T-cell (primary cell): ENCODE measurements around the gene HADHB. TPM values are rescaled to one million over a fixed set of nuclear protein-coding genes. Genes with fewer than 3 reads are reported as not detected.
"Not testable (repeated sequence)": the region's sequence is repeated elsewhere in the genome, so short reads cannot be mapped to it uniquely, and the experiment has no call there.

Experiments
- ATAC-seq, 4 experiments: fragments of 200-7000 bp in 3 of 4; fragments of 150-1000 bp in 1 of 4; cut with Tn5 transposase; replicated peaks in 1 of 4; 1 replicate in 3 of 4; 2 replicates in 1 of 4; pipeline ENCODE4 v1.10.0; 2021; ENCODE audit warnings: moderate library complexity in 3 of 4, mild to moderate bottlenecking in 2 of 4, moderate number of reproducible peaks in 1 of 4
- CTCF ChIA-PET, 2 donors: fragments of 300-600 bp; sonication (Branson Sonifier 250); formaldehyde crosslinking; loops; one replicate each; lab custom pipeline; 2022; ENCODE audit warnings: antibody characterized with exemption in 2 of 2; lab: Charles Lee
- POLR2A ChIA-PET, 2 donors: fragments of 300-600 bp; sonication (Branson Sonifier 250); formaldehyde crosslinking; loops; one replicate each; lab custom pipeline; 2022; ENCODE audit warnings: antibody characterized with exemption in 2 of 2; lab: Charles Lee
- DNase-seq, 35 experiments: peaks; one replicate each; pipeline versions ENCODE4 v3.0.0 to v3.0.0-alpha.2; 2013 to 2023
- H3K27ac ChIP-seq: one replicate; pipeline ENCODE4 v1.5.1; 2013; ENCODE audit warnings: low read length
- H3K27me3 ChIP-seq, 2 experiments: replicated peaks in 1 of 2; 1 replicate in 1 of 2; 2 replicates in 1 of 2; pipeline versions ENCODE4 v1.6.1 to v1.7.0; 2013; ENCODE audit warnings: low read length in 1 of 2, mixed read lengths in 1 of 2; ENCODE audit not compliant: control insufficient read depth in 2 of 2, insufficient read depth in 2 of 2; ENCODE audit errors: extremely low read depth in 1 of 2
- H3K36me3 ChIP-seq, 2 donors: 1 replicate in 1 of 2; 2 replicates in 1 of 2; pipeline versions ENCODE4 v1.6.1 to v1.7.0; 2013; ENCODE audit warnings: low read length in 1 of 2; ENCODE audit not compliant: control insufficient read depth in 2 of 2, insufficient read depth in 1 of 2; ENCODE audit errors: extremely low read depth in 1 of 2
- H3K4me1 ChIP-seq, 2 experiments: 1 replicate in 1 of 2; 2 replicates in 1 of 2; pipeline versions ENCODE4 v1.6.1 to v1.7.0; 2013; ENCODE audit warnings: low read length in 2 of 2, mixed read lengths in 1 of 2; ENCODE audit not compliant: insufficient read depth in 2 of 2, control insufficient read depth in 1 of 2; ENCODE audit errors: extremely low read depth in 1 of 2
- H3K4me3 ChIP-seq, 2 donors: 1 replicate in 1 of 2; 2 replicates in 1 of 2; pipeline versions ENCODE4 v1.5.1 to v1.7.0; 2013; ENCODE audit warnings: mild to moderate bottlenecking in 2 of 2, low read length in 1 of 2, moderate library complexity in 1 of 2; ENCODE audit not compliant: control insufficient read depth in 1 of 2; ENCODE audit errors: extremely low read depth in 1 of 2
- H3K9me3 ChIP-seq: 2 replicates; pipeline ENCODE4 v1.7.0; 2013
- H3K27ac Mint-ChIP-seq, 2 donors: one replicate each; pipeline ENCODE4 v1.8.0; 2020 to 2021; ENCODE audit warnings: mild to moderate bottlenecking in 2 of 2, mixed read lengths in 2 of 2
- H3K27me3 Mint-ChIP-seq, 2 donors: one replicate each; pipeline ENCODE4 v1.8.0; 2021 to 2022; ENCODE audit warnings: mixed read lengths in 2 of 2
- H3K36me3 Mint-ChIP-seq: one replicate; pipeline ENCODE4 v1.8.0; 2021; ENCODE audit warnings: mixed read lengths
- H3K4me1 Mint-ChIP-seq, 3 donors: one replicate each; pipeline ENCODE4 v1.8.0; 2020 to 2022; ENCODE audit warnings: mixed read lengths in 3 of 3, mild to moderate bottlenecking in 1 of 3
- H3K4me3 Mint-ChIP-seq, 3 donors: one replicate each; pipeline ENCODE4 v1.8.0; 2020 to 2022; ENCODE audit warnings: mild to moderate bottlenecking in 3 of 3, mixed read lengths in 3 of 3, moderate library complexity in 3 of 3
- H3K9me3 Mint-ChIP-seq, 3 donors: one replicate each; pipeline ENCODE4 v1.8.0; 2020 to 2022; ENCODE audit warnings: mixed read lengths in 3 of 3
- WGBS: methylation state at CpG from one replicate; pipeline ENCODE4 v1.1.5; 2013; ENCODE audit warnings: missing lambda C conversion rate; ENCODE audit not compliant: insufficient coverage; 5-methylcytosine and 5-hydroxymethylcytosine counted together
- total RNA-seq, 35 experiments: library from RNA in 6 of 35; stranded (reverse) in 6 of 35; fragments of 120-200 nt in 1 of 35; gene quantifications; one replicate each; pipeline versions ENCODE4 v1.2.1 to v1.2.4 and lab custom pipeline; 2013 to 2026

The HADHB gene
- total RNA-seq, 5 donors from 2014 or later (not counting 1 experiment from before 2014, with no cell fraction given), result 44.4 to 62.9 (median 54.3) TPM

DNA sequence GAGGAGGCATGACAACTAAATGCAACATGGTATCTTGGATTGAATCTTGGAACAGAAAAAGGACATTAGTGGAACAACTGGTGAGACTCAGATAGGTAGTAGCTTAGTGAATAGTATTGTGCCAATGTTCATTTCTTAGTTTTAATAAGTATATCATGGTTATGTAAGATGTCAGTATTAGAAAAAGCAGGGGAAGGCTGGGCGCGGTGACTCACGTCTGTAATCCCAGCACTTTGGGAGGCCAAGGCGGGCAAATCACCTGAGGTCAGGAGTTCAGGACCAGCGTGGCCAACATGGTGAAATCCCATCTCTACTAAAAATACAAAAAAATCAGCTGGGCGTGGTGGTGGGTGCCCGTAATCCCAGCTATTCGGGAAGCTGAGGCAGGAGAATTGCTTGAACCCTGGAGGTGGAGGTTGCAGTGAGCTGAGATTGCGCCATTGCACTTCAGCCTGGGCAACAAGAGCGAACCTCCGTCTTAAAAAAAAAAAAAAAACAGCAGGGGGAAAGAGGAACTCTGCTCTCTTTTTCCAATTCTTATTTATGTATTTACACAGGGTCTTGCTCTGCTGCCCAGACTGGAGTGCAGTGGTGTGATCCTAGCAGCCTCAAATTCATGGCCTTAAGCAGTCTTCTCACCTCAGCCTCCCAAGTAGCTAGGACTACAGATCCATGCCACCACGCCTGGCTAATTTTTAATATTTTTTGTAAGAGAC lies 24.1 kb downstream of the HADHB start:
- H3K4me1 ChIP-seq, H3K4me1 Mint-ChIP-seq, DNase-seq, H3K27me3 ChIP-seq, H3K27ac ChIP-seq, H3K9me3 ChIP-seq, H3K4me3 ChIP-seq, POLR2A ChIA-PET, H3K9me3 Mint-ChIP-seq, H3K27me3 Mint-ChIP-seq, H3K4me3 Mint-ChIP-seq, ATAC-seq: not testable (repeated sequence)
- WGBS, result no CpG with 5 or more reads among the region's 12 CpGs
- H3K36me3 Mint-ChIP-seq, result peaks cover 26% of the 10 kb centered on the region
- CTCF ChIA-PET, result interaction anchor here in 1 of 2 donors (0.6 kb wide), 1 partner anchor 50 kb away, joined by 4 read pairs; no protein-coding TSS in a partner anchor
- H3K27ac Mint-ChIP-seq, result peak overlapping the region in 1 of 2 donors; percentile 16
- H3K36me3 ChIP-seq, result peaks cover 5 to 15% of the 10 kb centered on the region in 2 donors

DNA sequence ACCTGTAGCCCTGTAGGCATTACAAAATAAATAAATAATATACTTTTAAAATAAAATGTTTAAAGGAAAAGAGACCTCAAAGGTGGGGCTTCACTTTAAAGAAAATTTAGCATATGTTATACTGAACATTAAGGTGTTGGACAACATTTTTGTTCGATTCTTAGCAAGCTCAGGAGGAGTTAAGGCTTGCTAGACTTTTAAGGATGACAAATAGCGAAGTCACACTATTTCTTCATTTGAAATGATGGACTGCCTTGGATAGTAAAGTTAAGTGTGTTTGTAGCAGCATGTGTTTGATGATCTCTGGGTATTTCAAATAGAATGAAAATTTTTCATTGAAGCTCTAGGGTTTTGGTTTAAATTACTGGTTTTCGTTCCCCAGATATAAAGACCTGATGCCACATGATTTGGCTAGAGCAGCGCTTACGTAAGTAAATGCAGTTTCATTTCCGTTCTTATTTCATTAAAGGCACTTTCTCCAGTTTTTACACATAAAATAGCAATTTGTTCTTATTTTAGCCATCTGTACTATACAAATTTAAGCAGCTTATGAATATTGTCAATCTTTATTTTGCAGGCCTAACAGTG lies 24.9 kb downstream of the HADHB start:
- Mint-ChIP-seq H3K4me1 (peaks cover 0 to 3% (median 0%) of the 10 kb centered on the region in 3 donors), H3K4me3 (no peak overlapping the region), H3K36me3 (peaks cover 27% of the 10 kb centered on the region), H3K27ac (peak overlapping the region in 1 of 2 donors; percentile 11), H3K27me3 (no peaks in the 10 kb centered on the region), H3K9me3 (no peaks in the 10 kb centered on the region)
- no peaks in the 10 kb centered on the region for H3K4me1 ChIP-seq
- CTCF ChIA-PET, result interaction anchor here in 1 of 2 donors (0.8 kb wide), 1 partner anchor 23 kb away, joined by 5 read pairs; no protein-coding TSS in a partner anchor
- no peak overlapping the region for H3K27ac ChIP-seq
- H3K36me3 ChIP-seq, result peaks cover 5 to 17% of the 10 kb centered on the region in 2 donors
- WGBS, result 90% methylated on average over 2 of the region's 6 CpGs
- H3K4me3 ChIP-seq, result no peak overlapping the region
- POLR2A ChIA-PET, result no interaction called here
- H3K9me3 ChIP-seq, result no peaks in the 10 kb centered on the region
- DNase-seq (no peak), ATAC-seq (no peak)
- H3K27me3 ChIP-seq, result no peaks in the 10 kb centered on the region

DNA sequence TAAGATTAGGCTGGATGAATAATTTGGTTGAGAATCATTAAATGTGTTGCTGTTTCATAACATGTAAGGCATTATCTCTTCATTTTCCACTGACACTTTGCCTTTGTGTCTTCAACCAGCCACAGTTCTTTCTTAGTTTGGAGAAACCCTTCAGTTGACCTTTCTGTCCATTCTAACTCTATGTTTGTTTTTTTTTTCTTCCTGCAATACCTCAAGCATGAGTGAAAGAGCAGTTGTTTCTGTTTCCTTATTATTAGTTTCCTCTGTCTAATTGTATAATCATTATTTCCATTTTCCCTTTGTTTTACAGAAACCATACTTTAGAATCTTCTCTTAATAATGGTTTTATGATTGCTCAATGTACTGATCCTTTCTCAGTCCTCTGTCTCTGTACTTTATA lies 25.6 kb downstream of the HADHB start:
- POLR2A ChIA-PET, result interaction anchor here in 1 of 2 donors (0.5 kb wide), 1 partner anchor 1095 kb away, joined by 3 read pairs; no protein-coding TSS in a partner anchor
- peaks cover 0 to 3% (median 0%) of the 10 kb centered on the region in 3 donors for H3K4me1 Mint-ChIP-seq

DNA sequence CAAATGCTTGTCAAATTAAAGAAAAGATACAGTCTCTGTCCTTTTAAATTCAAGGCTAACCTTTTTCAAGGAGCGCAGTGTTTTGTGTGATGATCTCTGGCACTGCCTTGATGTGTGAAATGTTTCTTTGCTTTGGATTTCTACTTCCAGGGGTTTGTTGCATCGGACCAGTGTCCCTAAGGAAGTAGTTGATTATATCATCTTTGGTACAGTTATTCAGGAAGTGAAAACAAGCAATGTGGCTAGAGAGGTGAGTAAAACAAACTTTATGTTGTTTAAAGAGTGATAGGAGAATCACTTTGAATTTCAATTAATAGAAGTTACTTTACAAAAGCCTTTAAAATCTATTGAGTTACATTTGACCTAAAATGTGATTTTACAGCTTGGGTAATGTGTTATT lies 28.8 kb downstream of the HADHB start:
- peaks cover 4 to 45% of the 10 kb centered on the region in 2 donors for H3K36me3 ChIP-seq
- peaks cover 37% of the 10 kb centered on the region for H3K36me3 Mint-ChIP-seq
- H3K27ac ChIP-seq, result no peak overlapping the region
- no peak overlapping the region for H3K4me3 ChIP-seq
- CTCF ChIA-PET, result interaction anchor here in 1 of 2 donors (0.6 kb wide), 1 partner anchor 54 kb away, joined by 3 read pairs; no protein-coding TSS in a partner anchor
- no peak overlapping the region for H3K4me3 Mint-ChIP-seq
- H3K27me3 Mint-ChIP-seq, result no peaks in the 10 kb centered on the region
- H3K27ac Mint-ChIP-seq, result peak overlapping the region in 1 of 2 donors; percentile 23
- peaks cover 0 to 3% (median 0%) of the 10 kb centered on the region in 3 donors for H3K4me1 Mint-ChIP-seq
- no peaks in the 10 kb centered on the region for H3K9me3 ChIP-seq
- no CpG with 5 or more reads among the region's 2 CpGs for WGBS
- H3K27me3 ChIP-seq, result no peaks in the 10 kb centered on the region
- DNase-seq (no peak), ATAC-seq (no peak)
- POLR2A ChIA-PET, result no interaction called here
- H3K4me1 ChIP-seq, result no peaks in the 10 kb centered on the region
- no peaks in the 10 kb centered on the region for H3K9me3 Mint-ChIP-seq

More for the DNA sequence above, 25.6 kb downstream of the HADHB start:
- H3K4me3 ChIP-seq, result no peak overlapping the region
- H3K27ac ChIP-seq, result no peak overlapping the region
- no peak for DNase-seq
- no peaks in the 10 kb centered on the region for H3K27me3 Mint-ChIP-seq
- H3K4me3 Mint-ChIP-seq, result no peak overlapping the region
- peaks cover 0 to 22% of the 10 kb centered on the region in 2 donors for H3K36me3 ChIP-seq
- H3K36me3 Mint-ChIP-seq, result peaks cover 31% of the 10 kb centered on the region
- CTCF ChIA-PET, result interaction anchor here in 1 of 2 donors (0.6 to 0.8 kb wide), 3 partner anchors 24 to 1989 kb away, joined by 3 to 5 read pairs (median 4); no protein-coding TSS in a partner anchor
- ATAC-seq, result no peak
- H3K9me3 ChIP-seq, result no peaks in the 10 kb centered on the region
- no peaks in the 10 kb centered on the region for H3K27me3 ChIP-seq
- H3K9me3 Mint-ChIP-seq, result no peaks in the 10 kb centered on the region
- no peaks in the 10 kb centered on the region for H3K4me1 ChIP-seq
- no peak overlapping the region for H3K27ac Mint-ChIP-seq

DNA sequence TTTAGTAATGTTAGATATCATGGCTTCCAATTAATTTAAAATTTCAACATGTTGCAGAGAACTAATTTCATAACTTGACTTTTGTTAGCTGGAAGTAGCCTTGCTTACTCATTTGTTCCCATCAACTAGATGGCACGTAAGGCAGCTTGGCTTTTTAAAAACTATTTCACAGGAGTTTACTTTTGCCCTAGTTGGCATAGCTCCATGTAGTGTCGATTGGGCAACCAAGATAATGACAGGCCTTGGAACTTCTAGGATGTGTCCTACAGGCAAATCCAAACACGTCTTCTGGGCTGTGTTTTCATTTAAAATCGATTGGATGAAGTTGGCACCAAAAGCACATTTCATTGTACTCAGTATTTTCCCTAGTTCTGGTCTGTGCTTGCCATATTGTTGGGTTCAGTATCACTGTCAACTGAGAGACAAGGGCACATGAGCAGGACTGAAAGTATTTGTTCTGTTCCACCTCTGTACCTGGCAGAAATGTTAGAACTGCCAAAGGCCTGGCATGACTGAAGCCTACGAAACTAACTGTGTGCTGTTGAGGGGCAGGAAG lies 29.4 kb downstream of the HADHB start:
- Histone ChIP-seq H3K4me3 (no peak overlapping the region), H3K27ac (no peak overlapping the region), H3K36me3 (peaks cover 4 to 51% of the 10 kb centered on the region in 2 donors), H3K9me3 (no peaks in the 10 kb centered on the region), H3K4me1 (no peaks in the 10 kb centered on the region), H3K27me3 (no peaks in the 10 kb centered on the region)
- H3K4me1 Mint-ChIP-seq, result peaks cover 0 to 3% (median 0%) of the 10 kb centered on the region in 3 donors
- POLR2A ChIA-PET, result no interaction called here
- DNase-seq (no peak), ATAC-seq (no peak)
- peaks cover 43% of the 10 kb centered on the region for H3K36me3 Mint-ChIP-seq
- no peaks in the 10 kb centered on the region for H3K9me3 Mint-ChIP-seq
- H3K27ac Mint-ChIP-seq, result no peak overlapping the region
- WGBS, result 86% methylated on average over 3 of the region's 5 CpGs
- CTCF ChIA-PET, result interaction anchor here in 1 of 2 donors (0.6 kb wide), 1 partner anchor 53 kb away, joined by 3 read pairs; no protein-coding TSS in a partner anchor
- no peak overlapping the region for H3K4me3 Mint-ChIP-seq
- H3K27me3 Mint-ChIP-seq, result no peaks in the 10 kb centered on the region

DNA sequence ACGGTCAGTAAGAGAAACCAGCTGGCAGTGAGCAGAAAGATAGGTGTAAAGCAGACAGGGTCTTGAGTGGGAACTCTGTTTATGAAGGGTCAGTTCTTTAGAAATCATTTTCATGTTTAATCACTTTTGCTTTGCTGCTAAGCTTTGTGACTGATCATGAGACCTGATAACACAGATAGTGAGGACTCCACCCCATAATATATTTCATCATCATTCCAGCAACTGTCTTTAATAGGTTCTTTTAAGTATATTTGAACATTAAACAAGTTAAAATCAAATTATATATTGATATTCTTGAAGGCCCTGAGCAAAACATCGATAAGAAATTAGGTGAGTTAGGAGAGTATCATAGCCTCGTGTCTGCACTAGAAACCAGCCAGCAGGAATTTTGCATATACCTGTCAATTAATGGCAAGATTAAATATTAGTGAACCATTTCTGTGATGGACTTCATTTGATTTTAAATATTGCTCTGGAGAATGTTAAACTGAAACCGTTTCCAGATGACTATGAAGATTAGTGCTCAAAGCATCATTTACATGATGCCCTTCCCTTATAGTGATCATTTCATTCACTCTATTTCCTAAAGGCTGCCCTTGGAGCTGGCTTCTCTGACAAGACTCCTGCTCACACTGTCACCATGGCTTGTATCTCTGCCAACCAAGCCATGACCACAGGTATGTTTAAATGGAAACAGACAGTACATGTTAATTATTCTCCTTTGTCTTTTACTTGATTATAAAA lies 31.9 kb downstream of the HADHB start:
- DNase-seq (no peak), ATAC-seq (no peak)
- no peak overlapping the region for H3K27ac ChIP-seq
- no peaks in the 10 kb centered on the region for H3K27me3 ChIP-seq
- peaks cover 48% of the 10 kb centered on the region for H3K36me3 Mint-ChIP-seq
- CTCF ChIA-PET, result no interaction called here
- H3K4me3 Mint-ChIP-seq, result no peak overlapping the region
- H3K9me3 Mint-ChIP-seq, result no peaks in the 10 kb centered on the region
- peaks cover 4 to 71% of the 10 kb centered on the region in 2 donors for H3K36me3 ChIP-seq
- H3K4me1 Mint-ChIP-seq, result no peaks in the 10 kb centered on the region
- no peaks in the 10 kb centered on the region for H3K4me1 ChIP-seq
- no peak overlapping the region for H3K4me3 ChIP-seq
- POLR2A ChIA-PET, result interaction anchor here in 1 of 2 donors (0.5 kb wide), 1 partner anchor 13 kb away, joined by 6 read pairs; no protein-coding TSS in a partner anchor
- H3K9me3 ChIP-seq, result no peaks in the 10 kb centered on the region
- no peak overlapping the region for H3K27ac Mint-ChIP-seq
- H3K27me3 Mint-ChIP-seq, result no peaks in the 10 kb centered on the region
- 100% methylated on average over 1 of the region's 4 CpGs for WGBS
